H1 (cell line): ENCODE results near the gene KRT1. TPM values are rescaled to one million over a fixed set of nuclear protein-coding genes. Genes with fewer than 3 reads are reported as not detected.

Experiments
- CTCF ChIA-PET: fragments of 300-600 bp; sonication (Branson Sonifier 250); formaldehyde crosslinking; loops from one replicate; lab custom pipeline; 2021; ENCODE audit not compliant: partially characterized antibody; lab: Charles Lee
- POLR2A ChIA-PET: fragments of 300-600 bp; sonication (Branson Sonifier 250); formaldehyde crosslinking; loops from one replicate; lab custom pipeline; 2021; ENCODE audit warnings: inconsistent platforms; ENCODE audit not compliant: partially characterized antibody; lab: Charles Lee
- DNase-seq, 2 experiments: peaks; one replicate each; pipeline versions ENCODE4 v3.0.0 to v3.0.0-alpha.2; 2010 to 2022; ENCODE audit warnings: low spot score in 2 of 2, low read depth in 1 of 2, mixed read lengths in 1 of 2
- FAIRE-seq: peaks from 2 replicates; lab custom pipeline; 2011; peaks lifted over from hg19 to GRCh38; lab: Jason Lieb, UNC
- H2AFZ ChIP-seq: 2 replicates; pipeline ENCODE4 v1.8.1; 2012; ENCODE audit warnings: low read length, inconsistent platforms
- H2AK5ac ChIP-seq: 2 replicates; pipeline ENCODE4 v1.6.1; 2013; ENCODE audit warnings: low read depth, low read length
- H2BK120ac ChIP-seq: replicated peaks from 2 replicates; pipeline ENCODE3; 2013; ENCODE audit warnings: low read depth, low read length, inconsistent platforms
- H2BK12ac ChIP-seq: 2 replicates; pipeline ENCODE4 v1.6.1; 2013; ENCODE audit warnings: low read depth, low read length
- H2BK15ac ChIP-seq: 2 replicates; pipeline ENCODE4 v1.6.1; 2013; ENCODE audit warnings: low read length
- H2BK20ac ChIP-seq: 2 replicates; pipeline ENCODE4 v1.6.1; 2013; ENCODE audit warnings: low read length
- H2BK5ac ChIP-seq: 2 replicates; pipeline ENCODE4 v1.6.1; 2013; ENCODE audit warnings: low read depth, low read length
- H3K14ac ChIP-seq: 2 replicates; pipeline ENCODE4 v1.6.1; 2013; ENCODE audit warnings: inconsistent platforms; ENCODE audit not compliant: insufficient read length
- H3K18ac ChIP-seq: 2 replicates; pipeline ENCODE4 v1.6.1; 2013; ENCODE audit warnings: low read length; ENCODE audit errors: extremely low read depth
- H3K23ac ChIP-seq: 2 replicates; pipeline ENCODE4 v1.6.1; 2013; ENCODE audit warnings: inconsistent platforms; ENCODE audit not compliant: insufficient read length
- H3K23me2 ChIP-seq: 2 replicates; pipeline ENCODE4 v1.6.1; 2013; ENCODE audit warnings: low read depth, low read length
- H3K27ac ChIP-seq: 2 replicates; pipeline ENCODE4 v1.6.1; 2011; ENCODE audit warnings: low read depth, low read length, inconsistent platforms
- H3K27me3 ChIP-seq, 4 experiments: replicated peaks in 1 of 4; 1 replicate in 1 of 4; 2 replicates in 3 of 4; pipeline versions ENCODE4 v1.6.1 to v1.8.1; 2011 to 2013; ENCODE audit warnings: low read length in 3 of 4, mild to moderate bottlenecking in 3 of 4, inconsistent platforms in 2 of 4, mixed read lengths in 2 of 4, moderate library complexity in 1 of 4; ENCODE audit not compliant: control insufficient read depth in 3 of 4, insufficient read depth in 3 of 4; ENCODE audit errors: extremely low read depth in 1 of 4
- H3K36me3 ChIP-seq, 4 experiments: 2 replicates each; pipeline versions ENCODE4 v1.6.1 to v1.8.1; 2011 to 2013; ENCODE audit warnings: mild to moderate bottlenecking in 4 of 4, low read length in 3 of 4, moderate library complexity in 2 of 4, control low read depth in 1 of 4, inconsistent platforms in 1 of 4; ENCODE audit not compliant: insufficient read depth in 4 of 4, control insufficient read depth in 2 of 4
- H3K4ac ChIP-seq: replicated peaks from 2 replicates; pipeline ENCODE3; 2013; ENCODE audit warnings: low read length, low read depth, mixed read lengths, inconsistent platforms; ENCODE audit not compliant: insufficient read length
- H3K4me1 ChIP-seq, 4 experiments: replicated peaks in 1 of 4; 1 replicate in 1 of 4; 2 replicates in 3 of 4; pipeline versions ENCODE4 v1.6.1 to v1.8.1; 2011 to 2013; ENCODE audit warnings: low read length in 3 of 4, inconsistent platforms in 2 of 4, mixed read lengths in 1 of 4; ENCODE audit not compliant: insufficient read depth in 4 of 4, control insufficient read depth in 3 of 4
- H3K4me2 ChIP-seq, 2 experiments: 2 replicates each; pipeline versions ENCODE4 v1.6.1 to v1.8.1; 2011 to 2013; ENCODE audit warnings: low read depth in 2 of 2, low read length in 2 of 2, control low read depth in 1 of 2, inconsistent platforms in 1 of 2, mild to moderate bottlenecking in 1 of 2; ENCODE audit not compliant: insufficient read depth in 1 of 2
- H3K4me3 ChIP-seq, 4 experiments: fragments of 200-600, 300-600 bp in 1 of 4; sonication (generic), shearing (Covaris generic), sonication (Bioruptor Twin) in 1 of 4; 2 replicates each; pipeline versions ENCODE4 v1.5.1 to v1.8.1; 2011 to 2016; ENCODE audit warnings: low read length in 4 of 4, low read depth in 3 of 4, control low read depth in 2 of 4, inconsistent platforms in 2 of 4, mild to moderate bottlenecking in 2 of 4, mixed read lengths in 1 of 4, moderate library complexity in 1 of 4; ENCODE audit not compliant: insufficient read depth in 2 of 4; ENCODE audit errors: extremely low read depth in 1 of 4
- H3K56ac ChIP-seq: replicated peaks from 2 replicates; pipeline ENCODE3; 2013; ENCODE audit warnings: low read depth, mild to moderate bottlenecking, mixed read lengths, low read length, inconsistent platforms; ENCODE audit not compliant: insufficient read length
- H3K79me1 ChIP-seq: 2 replicates; pipeline ENCODE4 v1.6.1; 2013; ENCODE audit warnings: low read depth, low read length, control low read depth
- H3K79me2 ChIP-seq, 2 experiments: 2 replicates each; pipeline versions ENCODE4 v1.6.1 to v1.8.1; 2012 to 2013; ENCODE audit warnings: low read length in 2 of 2, mild to moderate bottlenecking in 2 of 2, inconsistent platforms in 1 of 2; ENCODE audit not compliant: insufficient read depth in 2 of 2, control insufficient read depth in 1 of 2
- H3K9ac ChIP-seq, 4 experiments: replicated peaks in 1 of 4; 1 replicate in 1 of 4; 2 replicates in 3 of 4; pipeline versions ENCODE4 v1.6.1 to v1.8.1; 2011 to 2013; ENCODE audit warnings: low read depth in 3 of 4, low read length in 3 of 4, control low read depth in 2 of 4, mild to moderate bottlenecking in 2 of 4, moderate library complexity in 2 of 4, inconsistent platforms in 1 of 4; ENCODE audit errors: extremely low read depth in 1 of 4
- H3K9me3 ChIP-seq, 2 experiments: 2 replicates each; pipeline versions ENCODE4 v1.6.1 to v1.8.1; 2012 to 2013; ENCODE audit warnings: mild to moderate bottlenecking in 2 of 2, moderate library complexity in 2 of 2, control low read depth in 1 of 2, inconsistent platforms in 1 of 2, low read depth in 1 of 2, low read length in 1 of 2, mixed read lengths in 1 of 2; ENCODE audit not compliant: insufficient read depth in 2 of 2
- H4K20me1 ChIP-seq, 2 experiments: replicated peaks in 1 of 2; 2 replicates each; pipeline versions ENCODE3 to v1.8.1; 2011 to 2013; ENCODE audit warnings: inconsistent platforms in 2 of 2, low read length in 2 of 2, mild to moderate bottlenecking in 1 of 2; ENCODE audit not compliant: insufficient read depth in 2 of 2, control insufficient read depth in 1 of 2
- H4K5ac ChIP-seq: 2 replicates; pipeline ENCODE4 v1.6.1; 2013; ENCODE audit warnings: low read length, low read depth, mixed read lengths, inconsistent platforms; ENCODE audit not compliant: insufficient read length
- H4K8ac ChIP-seq: 2 replicates; pipeline ENCODE4 v1.8.0; 2013; ENCODE audit warnings: mild to moderate bottlenecking, moderate library complexity, low read length, inconsistent platforms; ENCODE audit not compliant: insufficient read depth; ENCODE audit errors: extremely low read depth
- H4K91ac ChIP-seq: replicated peaks from 2 replicates; pipeline ENCODE3; 2013; ENCODE audit warnings: low read length, mixed read lengths, inconsistent platforms; ENCODE audit not compliant: insufficient read length
- WGBS, 2 experiments: shearing (Covaris generic) in 1 of 2; methylation state at CpG; one replicate each; pipeline versions ENCODE4 v1.1.6 to v1.1.7; 2013 to 2015; ENCODE audit warnings: low lambda C conversion rate in 2 of 2, mixed read lengths in 2 of 2, inconsistent platforms in 1 of 2, low coverage in 1 of 2, missing lambda C conversion rate in 1 of 2; ENCODE audit not compliant: insufficient replicate concordance in 2 of 2, insufficient coverage in 1 of 2, insufficient read length in 1 of 2; ENCODE audit errors: extremely low coverage in 1 of 2, missing lambda C conversion rate in 1 of 2; 5-methylcytosine and 5-hydroxymethylcytosine counted together
- polyA plus RNA-seq, 7 experiments: library from polyadenylated mRNA; depleted of rRNA in 3 of 7; stranded (reverse) in 5 of 7; unstranded in 2 of 7; fragments of >200 nt in 5 of 7; fragments of 200-250 nt in 2 of 7; gene quantifications; 1 replicate in 5 of 7; 2 replicates in 1 of 7; 4 replicates in 1 of 7; pipeline versions ENCODE4 v1.2.1 to v1.2.3, GENCODE V29; 2011 to 2013; ENCODE audit warnings: missing spikeins in 2 of 7, mixed read lengths in 2 of 7
- total RNA-seq: library from RNA; stranded (reverse); fragmentation: NEBNext Ultra II Directional; extraction: Animal tissue kit (Norgen Biotek cat#: 25700); gene quantifications from 2 replicates; pipeline ENCODE4 v1.2.1, GENCODE V29; 2021

KRT1 gene
- total and polyA plus RNA-seq, 2 of the 8 experiments (the other 6 are each of a cell fraction or from before 2014, with no cell fraction given), result not detected

DNA sequence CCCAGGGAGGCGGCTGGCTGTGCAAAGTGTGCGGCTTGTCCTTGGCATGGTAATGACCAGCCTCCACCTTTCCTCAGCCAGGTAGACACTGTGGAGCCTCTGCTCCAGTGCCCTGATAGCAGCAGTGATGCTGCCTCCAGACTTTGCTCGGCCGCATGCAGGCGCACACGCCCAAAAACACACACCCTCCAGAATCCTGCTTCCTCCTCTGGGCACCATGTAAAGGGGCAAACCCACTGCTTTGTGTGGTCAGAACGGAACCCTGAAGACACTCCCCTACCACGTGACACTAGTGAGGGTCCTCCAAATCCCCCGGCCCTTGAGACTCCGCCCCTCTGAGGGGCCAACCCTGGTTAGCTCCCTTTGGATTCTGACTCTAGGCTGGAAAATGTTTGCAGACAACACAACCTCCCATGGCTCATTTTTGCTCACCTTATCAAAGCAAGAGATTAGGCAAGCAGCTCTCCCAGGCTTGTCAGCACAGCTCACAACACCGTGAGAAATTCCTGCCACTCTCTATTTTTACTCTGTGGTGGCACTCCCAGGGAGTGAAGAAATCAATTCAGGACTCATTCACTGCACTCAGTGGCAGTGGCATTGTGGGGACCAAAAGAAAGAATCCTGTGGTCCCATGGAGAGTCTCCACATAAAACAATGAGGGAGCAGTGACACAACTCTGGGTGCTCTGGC, 18.6 kb upstream of the KRT1 start:
- WGBS, 2 experiments, result 78% methylated on average over 11 of the region's 11 CpGs; no CpG with 5 or more reads in 1 of the 2 experiments
- Histone ChIP-seq H3K56ac (no peak overlapping the region), H3K79me2 (no peaks in the 10 kb centered on the region), H3K23me2 (peaks cover 4% of the 10 kb centered on the region; the same call in 1 of the 2 replicates), H3K9me3 (no peaks in the 10 kb centered on the region), H3K9ac (no peak overlapping the region), H4K8ac (no peak overlapping the region), H4K5ac (no peak overlapping the region), H2BK12ac (no peak overlapping the region), H2BK15ac (no peak overlapping the region), H3K18ac (peak overlapping the region; percentile 48; the same call in 1 of the 2 replicates), H2BK20ac (peak overlapping the region; percentile 72; the same call in 1 of the 2 replicates), H2AFZ (peak overlapping the region; percentile 67), H3K4me1 (no peaks in the 10 kb centered on the region; a peak in 1 of 7 replicates), H3K23ac (no peak overlapping the region), H3K36me3 (no peaks in the 10 kb centered on the region), H2AK5ac (no peak overlapping the region), H2BK120ac (no peak overlapping the region), H4K20me1 (peaks cover 0 to 2% of the 10 kb centered on the region in 2 experiments), H3K4me3 (no peak overlapping the region), H4K91ac (no peak overlapping the region), H2BK5ac (no peak overlapping the region), H3K4ac (no peak overlapping the region), H3K27me3 (no peaks in the 10 kb centered on the region; a peak in 1 of 7 replicates), H3K4me2 (no peak overlapping the region), H3K79me1 (no peaks in the 10 kb centered on the region; the same call in 1 of the 2 replicates), H3K14ac (no peak overlapping the region), H3K27ac (no peak overlapping the region)
- POLR2A ChIA-PET, result no interaction called here
- CTCF ChIA-PET, result interaction anchor here (0.7 to 2.3 kb wide), 4 partner anchors 13 to 303 kb away, joined by 3 to 7 read pairs (median 4); no protein-coding TSS in a partner anchor
- FAIRE-seq (no peak), DNase-seq (no peak)
